Activated CD8-positive, alpha-beta memory T cell treated with anti-CD3 and anti-CD28 coated beads for 36 hours (primary cell): ENCODE data around the gene ALDH1L1. TPM values are rescaled to one million over a fixed set of nuclear protein-coding genes. Genes with fewer than 3 reads are reported as not detected.

ENCODE experiments used
- CTCF ChIA-PET: fragments of 350-600 bp; sonication (Branson Sonifier 250); formaldehyde crosslinking; loops from one replicate; lab custom pipeline; 2021; ENCODE audit warnings: antibody characterized with exemption; lab: Charles Lee
- POLR2A ChIA-PET: fragments of 350-600 bp; sonication (Branson Sonifier 250); formaldehyde crosslinking; loops from one replicate; lab custom pipeline; 2021; ENCODE audit warnings: antibody characterized with exemption; lab: Charles Lee
- total RNA-seq, 2 experiments: library from RNA; stranded (reverse); gene quantifications; one replicate each; pipeline ENCODE4 v1.2.3, GENCODE V29; 2021

ALDH1L1 gene
- total RNA-seq, 2 experiments from 2014 or later, result not detected

DNA sequence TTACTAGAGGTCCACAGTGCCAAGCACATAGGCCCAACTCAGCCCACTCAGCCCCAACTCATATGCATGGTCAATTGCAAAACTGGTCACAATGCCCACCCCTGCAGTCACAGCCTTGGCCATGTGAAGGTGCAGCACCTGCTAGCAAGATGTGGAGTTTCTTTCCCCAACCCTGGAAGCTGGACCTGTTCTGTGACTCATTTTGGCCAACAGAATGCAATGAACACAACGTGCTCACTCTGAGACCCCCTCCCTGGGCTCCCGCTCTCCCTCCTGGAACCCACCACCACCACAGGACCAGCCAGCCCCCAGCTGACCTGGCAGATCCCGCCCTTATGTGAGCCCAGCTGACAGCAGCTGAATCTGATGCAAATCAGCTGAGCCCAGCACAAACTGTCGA is 34.4 kb downstream of the ALDH1L1 start:
- CTCF ChIA-PET, result no interaction called here

DNA sequence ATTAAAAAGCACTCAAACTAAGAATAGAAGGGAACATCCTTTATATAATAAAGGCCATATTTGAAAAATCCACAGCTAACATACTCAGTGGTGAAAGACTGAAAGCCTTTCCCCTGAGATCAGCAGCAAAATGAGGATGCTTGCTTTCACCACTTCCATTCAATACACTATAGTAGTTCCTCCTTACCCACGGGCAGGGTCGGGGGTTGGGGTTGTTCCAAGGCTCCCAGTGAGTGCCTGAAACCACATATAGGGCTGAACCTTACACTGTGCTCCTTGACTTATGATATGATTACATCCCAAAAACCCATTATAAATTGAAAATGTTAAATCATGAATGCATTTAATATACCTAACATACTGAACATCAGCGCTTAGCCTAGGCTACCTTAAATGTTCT is 37.7 kb downstream of the ALDH1L1 start:
- ChIA-PET CTCF (no interaction called here), POLR2A (no interaction called here)

More for the DNA sequence above, 34.4 kb downstream of the ALDH1L1 start:
- POLR2A ChIA-PET, result no interaction called here

DNA sequence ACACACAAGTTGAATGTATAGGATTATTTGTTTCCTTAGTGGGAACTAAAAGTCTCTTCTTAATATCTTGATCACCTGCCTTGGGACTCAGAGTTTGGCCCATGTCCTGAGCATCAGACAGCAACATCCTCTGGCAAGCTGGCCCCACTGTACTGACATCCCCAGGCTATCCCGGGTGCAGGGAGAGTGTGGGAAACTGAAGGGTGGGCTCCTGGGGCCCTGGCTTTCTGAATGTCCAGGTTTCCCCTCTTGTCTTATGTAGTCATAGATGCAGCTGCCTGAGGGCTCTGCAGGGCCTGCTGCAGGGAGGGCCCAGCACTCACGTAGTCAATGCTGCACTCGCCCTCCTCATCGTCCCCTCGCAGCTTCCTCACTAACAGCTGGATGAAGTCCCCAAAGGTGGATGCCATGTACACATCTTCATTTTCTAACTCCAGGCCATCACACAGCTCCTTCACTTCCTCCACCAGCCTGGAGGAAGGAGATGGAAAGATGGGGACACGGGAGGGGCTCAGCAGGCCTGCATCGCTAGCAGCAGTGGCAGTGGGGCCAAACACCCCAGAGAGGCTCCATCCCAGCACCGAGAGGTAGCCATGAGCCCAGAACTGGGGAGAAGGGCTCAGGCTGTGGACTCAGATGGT is 42.8 kb downstream of the ALDH1L1 start:
- ChIA-PET POLR2A (interaction anchor here (0.6 kb wide), 1 partner anchor 338 kb away, joined by 3 read pairs; the partner anchor contains the start of gene ZXDC), CTCF (interaction anchor here (1.3 kb wide), 1 partner anchor 12 kb away, joined by 3 read pairs; no protein-coding TSS in a partner anchor)

DNA sequence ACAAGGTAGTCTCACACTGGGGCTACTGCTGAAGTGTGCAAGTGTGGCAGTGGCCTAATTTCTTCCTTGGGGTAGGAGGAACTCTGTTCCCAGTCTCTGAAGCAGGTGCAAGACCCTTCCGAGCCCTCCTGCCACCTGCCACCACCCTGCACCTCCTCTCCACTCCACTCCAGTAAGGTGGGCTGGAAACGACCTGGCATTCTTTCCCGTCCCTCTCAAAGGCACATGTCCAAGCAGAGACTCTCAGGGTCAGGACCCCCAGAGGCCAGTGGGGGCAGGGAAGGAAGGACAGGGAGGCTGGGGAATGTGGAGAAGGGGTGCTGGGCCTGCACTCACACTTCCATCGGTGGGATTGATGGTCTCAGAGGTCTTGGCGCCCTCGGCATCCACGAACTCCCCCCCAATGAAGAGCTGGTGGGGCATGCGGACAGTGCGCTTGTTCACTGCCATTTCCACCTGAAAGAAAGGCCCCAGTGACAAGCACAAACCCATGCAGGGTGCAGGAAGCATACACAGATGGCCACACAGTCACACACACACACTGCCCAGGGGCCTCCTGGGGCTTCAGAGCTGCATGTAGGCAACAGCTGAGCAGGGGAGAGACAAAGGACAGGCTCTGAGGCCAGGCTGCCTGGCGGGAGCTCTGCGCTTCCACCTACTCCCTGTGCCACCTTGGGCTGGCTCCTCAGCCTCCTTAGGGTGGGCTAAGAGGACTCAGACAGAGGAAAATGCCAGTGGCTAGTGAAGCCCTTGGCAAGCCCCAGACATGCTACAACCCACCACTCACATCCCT is 43.8 kb downstream of the ALDH1L1 start:
- ChIA-PET POLR2A (no interaction called here), CTCF (interaction anchor here (1.3 kb wide), 1 partner anchor 11 kb away, joined by 3 read pairs; no protein-coding TSS in a partner anchor)

DNA sequence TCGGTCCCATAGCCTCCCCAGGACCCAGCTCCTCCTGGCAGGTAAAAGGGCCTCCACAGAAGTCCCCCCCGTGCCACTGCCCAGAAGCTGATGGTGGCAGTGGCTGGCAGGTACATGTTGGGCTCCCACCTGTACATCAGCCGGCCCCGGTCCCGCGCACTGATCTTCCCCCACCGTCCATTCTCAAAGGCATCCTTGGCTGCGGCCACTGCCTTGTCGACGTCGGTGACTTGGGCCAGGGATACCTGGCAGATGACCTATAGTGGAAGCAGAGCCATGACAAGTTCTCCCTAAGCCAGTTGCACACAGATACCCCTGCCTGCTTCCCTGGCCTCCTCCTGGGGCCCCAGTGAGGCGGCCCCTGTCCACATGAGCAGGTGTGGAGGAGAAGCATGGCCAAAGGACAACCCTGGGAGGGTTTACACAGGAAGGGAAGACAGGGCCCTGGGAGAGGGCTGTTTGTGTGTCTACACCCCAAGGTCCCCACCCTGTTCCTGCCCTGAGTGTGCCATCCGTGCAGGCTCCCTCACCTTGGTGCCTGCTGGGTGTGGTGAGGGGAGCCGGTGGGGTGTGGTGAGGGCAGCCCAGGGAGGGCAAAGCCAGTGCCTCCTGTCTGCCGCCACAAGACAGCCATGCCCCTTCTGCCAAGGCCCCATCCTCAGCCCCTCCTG is 44.8 kb downstream of the ALDH1L1 start:
- ChIA-PET CTCF (no interaction called here), POLR2A (no interaction called here)

DNA sequence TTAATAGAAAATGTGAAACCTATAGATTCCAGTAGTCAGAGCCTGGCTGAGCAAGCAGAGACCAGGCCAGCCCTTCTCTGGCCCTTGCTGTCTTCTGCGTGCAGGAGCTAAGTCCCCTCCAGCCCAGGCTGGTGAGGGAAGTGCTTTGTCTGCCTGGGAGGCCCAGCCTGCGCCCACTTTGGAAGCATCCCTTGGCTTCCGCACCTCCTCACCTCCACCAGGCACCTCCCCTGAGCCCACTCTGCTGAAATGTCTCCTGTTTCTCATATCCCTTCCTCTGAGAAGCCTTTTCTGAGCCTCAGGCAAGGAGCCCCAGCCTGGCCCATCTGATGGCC is 45.3 kb downstream of the ALDH1L1 start:
- ChIA-PET CTCF (interaction anchor here (3.8 kb wide), 1 partner anchor 64 kb away, joined by 19 read pairs; no protein-coding TSS in a partner anchor), POLR2A (no interaction called here)

DNA sequence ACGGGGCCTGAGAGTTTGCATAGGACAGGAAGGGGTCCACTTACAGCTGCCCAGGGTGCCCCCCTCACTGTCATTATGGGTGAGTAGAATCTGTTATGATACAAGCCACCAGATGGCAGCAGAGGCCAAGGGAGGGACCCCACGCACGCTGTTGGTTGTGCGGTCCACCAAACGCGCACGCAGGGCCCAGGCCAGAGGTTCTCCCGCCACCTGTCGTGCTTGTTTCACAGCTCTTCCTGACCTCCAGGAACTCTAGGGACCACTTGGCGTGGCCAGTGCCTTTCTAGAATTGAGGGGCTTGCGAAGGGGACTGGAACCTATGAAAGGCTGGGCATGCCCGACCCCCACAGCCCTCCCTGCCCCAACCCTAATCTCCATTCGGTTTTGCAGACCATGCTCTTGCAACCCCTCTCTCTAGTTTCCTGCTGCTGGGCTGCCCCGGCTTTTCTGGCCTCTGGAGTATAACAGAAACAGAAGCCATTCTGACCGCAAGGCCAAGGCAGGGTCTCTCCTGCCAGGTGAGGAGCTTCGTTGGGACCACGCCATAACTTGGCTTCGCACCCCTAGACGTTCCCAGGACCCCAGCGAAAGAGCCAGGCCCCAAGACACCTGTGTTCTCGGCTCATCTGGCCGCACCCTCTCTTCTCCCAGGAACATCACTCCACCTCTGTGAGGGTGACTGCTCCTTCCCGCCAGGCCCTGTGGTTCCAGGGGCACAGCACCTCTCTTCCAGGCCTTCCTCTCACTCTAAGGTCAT is 46.0 kb downstream of the ALDH1L1 start:
- POLR2A ChIA-PET, result no interaction called here
- CTCF ChIA-PET, result interaction anchor here (0.6 to 3.8 kb wide), 6 partner anchors 13 to 1414 kb away, joined by 3 to 19 read pairs (median 4); no protein-coding TSS in a partner anchor

DNA sequence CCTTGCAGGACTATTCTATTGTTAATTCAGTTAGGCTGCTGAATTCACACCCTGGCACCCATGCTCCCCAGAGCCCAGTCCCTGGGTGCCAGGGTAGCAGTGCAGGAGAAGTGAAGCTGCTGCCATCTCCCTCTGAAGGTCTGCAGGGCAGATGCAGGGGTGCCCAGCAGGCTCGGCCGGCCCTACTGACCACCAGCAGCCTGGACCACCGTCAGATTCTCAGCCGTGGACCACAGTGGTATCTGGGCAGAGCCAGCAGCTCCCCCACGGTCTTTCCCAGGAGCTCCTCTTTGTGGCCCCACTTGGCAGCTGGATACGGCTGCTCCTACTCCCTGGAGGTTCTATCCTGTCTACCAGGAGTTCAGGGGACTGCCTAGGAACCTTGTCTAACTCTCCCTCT is 46.8 kb downstream of the ALDH1L1 start:
- CTCF ChIA-PET, result interaction anchor here (0.6 to 3.8 kb wide), 6 partner anchors 13 to 1415 kb away, joined by 3 to 19 read pairs (median 4); no protein-coding TSS in a partner anchor
- POLR2A ChIA-PET, result no interaction called here

DNA sequence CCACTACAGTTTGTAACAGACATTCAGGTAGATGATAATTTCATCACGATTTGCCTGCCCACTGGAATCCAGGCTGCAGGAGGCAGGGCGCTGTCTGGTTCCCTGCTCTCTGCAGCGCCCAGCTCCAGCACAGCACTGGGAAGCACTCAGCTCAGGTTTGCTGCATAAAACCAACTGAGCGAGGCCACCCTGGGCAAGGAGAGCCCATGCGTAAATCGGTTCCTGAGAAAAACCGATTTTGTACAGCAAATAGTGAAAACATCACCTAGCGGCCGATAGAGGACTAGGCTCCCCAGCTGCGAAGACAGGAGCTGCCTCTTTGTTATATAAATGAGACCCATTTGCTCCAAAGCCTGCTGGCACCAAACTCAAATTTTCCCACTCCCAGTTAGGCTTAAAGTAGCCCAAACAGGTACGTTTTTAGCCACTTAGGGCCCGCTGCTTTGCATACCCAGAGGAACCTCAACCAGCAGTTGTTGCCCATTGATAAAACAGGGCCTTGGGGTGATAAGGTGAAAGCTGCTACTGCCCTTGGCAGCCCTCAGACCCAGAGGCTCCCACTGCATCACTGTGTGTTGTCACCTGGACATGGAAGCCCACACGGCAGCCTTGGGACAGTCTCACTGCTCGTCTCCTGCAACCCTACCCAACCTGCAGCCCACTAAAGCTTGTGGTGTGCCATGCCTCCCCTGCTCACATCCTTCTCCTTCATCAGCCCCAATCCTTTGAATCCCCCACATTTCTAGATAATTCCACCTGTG is 47.5 kb downstream of the ALDH1L1 start:
- ChIA-PET CTCF (interaction anchor here (3.8 kb wide), 1 partner anchor 66 kb away, joined by 19 read pairs; no protein-coding TSS in a partner anchor), POLR2A (no interaction called here)

DNA sequence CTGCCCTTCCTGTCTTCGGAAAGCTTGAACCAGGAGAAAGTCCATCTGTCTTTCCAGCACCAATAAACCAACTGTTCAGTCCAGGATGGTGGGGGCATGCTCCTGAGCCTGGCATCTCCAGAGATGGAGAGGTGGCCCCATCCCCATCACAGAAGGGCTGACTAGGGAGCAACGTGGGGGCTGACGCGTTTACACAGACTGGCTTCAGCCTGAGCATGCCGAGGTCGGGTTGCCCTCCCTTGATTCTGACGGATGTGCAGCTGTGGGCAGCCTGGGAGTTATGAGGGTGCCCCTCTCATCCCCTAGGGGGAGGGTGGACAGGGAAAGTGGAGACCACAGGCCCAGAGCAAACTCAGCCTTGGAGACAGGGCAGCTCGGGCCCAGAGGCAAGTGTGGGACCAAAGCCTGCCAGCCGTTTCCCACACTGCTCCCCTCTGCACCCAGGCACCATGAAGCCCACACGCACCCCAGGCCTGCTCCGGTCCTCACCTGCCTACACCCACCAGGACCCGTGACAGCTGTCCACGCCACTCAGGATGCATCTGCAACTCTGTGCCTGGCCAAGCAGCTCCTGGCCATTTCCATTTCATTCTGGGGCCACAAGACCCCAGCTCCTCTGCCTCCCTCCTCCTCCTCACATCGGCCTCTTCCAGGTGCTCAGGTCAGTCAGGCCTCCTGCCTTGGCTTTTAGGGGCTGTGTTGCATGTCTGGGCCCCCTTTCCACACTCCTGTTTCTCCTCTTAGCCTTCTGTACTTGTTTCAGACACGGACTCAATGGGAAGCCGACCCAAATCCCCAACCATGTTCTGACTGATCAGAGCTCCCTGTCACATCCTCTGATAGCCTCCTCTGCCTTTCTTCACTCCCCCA is 48.3 kb downstream of the ALDH1L1 start:
- ChIA-PET CTCF (interaction anchor here (0.6 to 3.8 kb wide), 2 partner anchors 44 to 67 kb away, joined by 3 to 19 read pairs; no protein-coding TSS in a partner anchor), POLR2A (no interaction called here)

DNA sequence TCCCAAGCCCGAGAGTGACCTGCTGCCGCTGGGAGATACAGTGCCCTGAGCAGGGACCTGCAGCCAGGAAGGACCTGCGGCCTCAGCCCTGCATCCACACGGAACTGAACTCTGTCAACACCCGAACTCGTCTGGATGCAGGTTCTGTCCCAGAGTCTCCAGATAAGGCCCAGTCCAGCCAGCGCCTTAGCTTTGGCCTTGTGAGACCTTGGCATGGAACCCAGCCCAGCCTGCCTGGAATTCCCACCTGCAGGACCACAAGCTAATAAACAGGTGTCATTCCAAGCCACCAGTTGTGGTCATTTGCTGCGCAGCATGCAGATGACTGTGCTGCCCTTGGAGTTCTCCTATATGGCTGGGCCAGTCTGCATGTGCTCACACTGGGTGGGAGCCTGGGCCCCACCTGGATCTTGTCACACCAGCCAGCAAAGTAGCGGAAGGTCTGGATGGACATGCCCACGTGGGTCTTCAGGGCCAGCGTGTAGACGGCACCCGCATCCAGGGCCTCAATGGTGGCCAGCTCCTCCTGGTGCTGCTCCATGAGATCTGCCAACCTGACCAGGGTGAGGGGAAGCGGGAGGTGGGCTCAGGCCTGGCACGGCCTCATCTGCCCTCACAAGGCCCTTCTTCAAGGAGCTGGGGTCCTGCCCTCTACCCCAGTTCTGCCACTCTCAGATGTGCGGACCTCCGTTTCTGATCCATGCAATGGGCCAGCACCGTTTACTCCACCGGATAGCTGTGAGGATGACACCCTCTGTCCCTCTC is 49.2 kb downstream of the ALDH1L1 start:
- ChIA-PET POLR2A (no interaction called here), CTCF (interaction anchor here (0.6 to 3.8 kb wide), 2 partner anchors 43 to 68 kb away, joined by 3 to 19 read pairs; no protein-coding TSS in a partner anchor)

DNA sequence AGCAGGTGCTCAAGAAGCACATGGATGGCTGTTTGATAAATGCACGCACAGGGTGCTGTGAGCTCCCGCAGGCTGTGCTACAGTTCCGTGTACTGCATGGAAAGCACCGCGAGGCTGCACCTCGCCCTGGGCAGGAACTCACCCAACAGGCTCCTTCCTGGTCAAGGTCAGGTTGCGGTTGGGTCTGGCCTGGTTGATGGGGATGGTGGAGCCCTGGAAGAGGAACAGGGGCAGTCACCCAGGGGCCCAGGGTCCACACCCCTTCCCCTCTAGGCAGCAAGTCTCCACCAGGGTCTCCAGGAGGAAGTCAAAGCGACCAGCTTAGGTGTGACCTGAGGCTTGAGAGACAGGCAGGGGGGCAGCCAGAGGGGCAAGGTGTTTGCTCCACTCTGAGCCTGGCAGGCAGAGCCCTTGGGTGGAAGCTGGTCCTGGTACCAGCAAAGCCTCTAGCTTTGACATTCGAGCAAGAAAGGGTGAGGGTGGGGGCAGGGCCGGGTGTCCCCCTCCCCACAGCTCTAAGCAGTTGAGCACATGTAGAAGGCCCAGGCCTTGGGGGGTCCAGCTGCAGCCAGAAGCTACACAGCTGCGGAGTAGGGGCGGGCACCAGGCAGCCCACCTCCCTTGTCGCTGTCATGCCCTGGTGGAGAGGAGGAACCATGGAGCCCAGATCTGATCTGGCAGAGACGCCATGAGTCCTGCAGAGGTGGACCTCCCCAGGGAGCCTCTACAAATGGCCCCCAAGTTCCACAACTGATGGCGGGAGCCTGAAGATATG is 50.1 kb downstream of the ALDH1L1 start:
- ChIA-PET CTCF (no interaction called here), POLR2A (no interaction called here)

DNA sequence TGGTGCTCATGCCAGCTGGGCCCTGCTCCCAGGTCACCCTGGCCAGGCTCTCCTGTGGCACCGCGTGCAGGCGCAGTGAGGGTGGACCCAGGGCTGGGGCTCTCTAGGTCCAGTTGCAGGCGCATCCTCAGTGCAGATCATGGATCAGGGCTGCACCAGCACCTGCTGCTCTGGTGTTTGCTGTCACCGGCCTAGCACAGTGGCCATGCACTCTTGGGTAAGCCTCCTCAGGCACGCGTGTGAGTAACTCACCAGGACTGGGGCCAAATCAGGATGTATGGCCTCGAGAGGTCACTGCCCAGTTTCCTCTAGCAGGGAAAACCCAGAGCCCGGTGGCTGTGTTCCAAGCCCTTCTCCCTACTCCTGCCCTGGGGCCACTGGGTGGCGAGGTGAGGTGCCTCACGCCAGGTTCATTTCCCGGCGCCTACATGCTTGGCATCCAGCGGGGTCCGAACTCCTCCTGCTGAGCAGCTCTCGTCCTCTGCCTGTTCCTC is 50.9 kb downstream of the ALDH1L1 start:
- POLR2A ChIA-PET, result no interaction called here
- CTCF ChIA-PET, result no interaction called here

DNA sequence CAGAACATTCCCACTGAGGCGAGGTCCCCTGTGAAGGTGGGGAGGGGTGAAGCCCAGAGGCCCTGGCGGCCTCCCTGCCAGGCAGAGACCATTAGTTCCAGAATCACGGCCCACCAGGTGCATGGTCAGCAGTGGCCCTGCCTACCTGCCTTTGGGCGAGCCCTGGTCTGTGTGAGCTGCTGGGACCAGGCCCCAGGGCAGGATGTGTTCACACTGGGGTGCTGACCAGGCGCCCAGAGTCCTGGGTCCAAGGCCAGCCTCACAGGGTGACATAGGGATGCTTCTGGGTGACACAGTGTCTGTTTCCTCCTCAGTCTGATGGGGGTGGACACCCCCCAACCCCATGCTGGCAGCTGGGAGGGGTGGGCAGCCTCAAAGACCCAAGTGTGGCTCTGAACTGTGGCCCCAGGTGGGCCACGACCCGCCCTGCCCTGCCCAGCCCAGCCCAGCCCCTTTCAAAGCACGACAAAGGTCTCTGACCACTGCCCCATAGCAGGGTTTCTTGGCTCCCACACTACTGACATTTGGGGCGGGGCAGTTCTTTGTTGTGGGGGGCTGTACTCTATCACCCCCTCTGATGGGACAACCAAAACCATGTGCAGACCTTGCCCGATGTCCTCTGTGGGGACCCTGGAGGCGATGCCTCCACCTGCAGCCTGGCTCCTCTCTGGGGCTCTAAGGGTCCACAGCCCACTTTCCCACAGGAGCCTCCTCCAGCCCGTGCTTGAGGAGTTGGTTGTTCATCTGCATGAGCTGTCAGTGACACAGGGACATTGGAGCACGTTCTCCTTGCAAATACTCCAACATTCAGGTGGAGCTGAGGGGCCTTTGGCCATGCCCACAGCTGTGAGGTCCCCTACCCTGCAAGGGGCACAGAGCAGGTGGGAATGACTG is 51.6 kb downstream of the ALDH1L1 start:
- CTCF ChIA-PET, result no interaction called here
- POLR2A ChIA-PET, result no interaction called here

DNA sequence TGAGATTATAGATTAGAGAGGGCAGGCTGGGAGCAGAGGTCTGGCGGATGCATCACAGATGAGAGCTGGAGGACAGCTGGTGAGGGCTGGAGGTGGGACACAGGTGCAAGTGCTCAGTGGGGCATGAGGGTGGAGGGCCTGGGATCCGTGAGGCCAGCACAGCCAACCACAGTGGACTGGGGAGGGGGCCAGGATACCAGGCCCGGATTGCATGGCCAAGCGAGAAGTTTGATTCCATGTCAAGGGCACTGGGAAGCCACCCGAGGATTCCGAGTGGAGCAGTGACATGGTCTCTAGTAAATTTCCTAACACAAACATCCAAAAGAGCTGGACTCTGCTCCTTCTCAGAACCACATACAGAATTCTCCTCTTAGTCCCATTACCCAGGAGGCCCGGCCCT is 52.5 kb downstream of the ALDH1L1 start:
- ChIA-PET CTCF (no interaction called here), POLR2A (no interaction called here)
